GDM1 (cell line): Measurements from ENCODE around the gene DAPK1.
"Not testable (repeated sequence)": the region's sequence is repeated elsewhere in the genome, so short reads cannot be mapped to it uniquely, and the experiment has no call there.

Source experiments
- DNase-seq: peaks from one replicate; lab custom pipeline; 2025; lab: John Stamatoyannopoulos, UW

Gene DAPK1

GRCh38 chr9:87498046-87498810, 561 bp downstream of the DAPK1 start:
- no peak for DNase-seq

GRCh38 chr9:87498811-87499360, 1.2 kb downstream of the DAPK1 start:
- no peak for DNase-seq

- DNase-seq: no peak
Measured at GRCh38 chr9:87499424-87500017, 1.9 kb downstream of the DAPK1 start.

DNA sequence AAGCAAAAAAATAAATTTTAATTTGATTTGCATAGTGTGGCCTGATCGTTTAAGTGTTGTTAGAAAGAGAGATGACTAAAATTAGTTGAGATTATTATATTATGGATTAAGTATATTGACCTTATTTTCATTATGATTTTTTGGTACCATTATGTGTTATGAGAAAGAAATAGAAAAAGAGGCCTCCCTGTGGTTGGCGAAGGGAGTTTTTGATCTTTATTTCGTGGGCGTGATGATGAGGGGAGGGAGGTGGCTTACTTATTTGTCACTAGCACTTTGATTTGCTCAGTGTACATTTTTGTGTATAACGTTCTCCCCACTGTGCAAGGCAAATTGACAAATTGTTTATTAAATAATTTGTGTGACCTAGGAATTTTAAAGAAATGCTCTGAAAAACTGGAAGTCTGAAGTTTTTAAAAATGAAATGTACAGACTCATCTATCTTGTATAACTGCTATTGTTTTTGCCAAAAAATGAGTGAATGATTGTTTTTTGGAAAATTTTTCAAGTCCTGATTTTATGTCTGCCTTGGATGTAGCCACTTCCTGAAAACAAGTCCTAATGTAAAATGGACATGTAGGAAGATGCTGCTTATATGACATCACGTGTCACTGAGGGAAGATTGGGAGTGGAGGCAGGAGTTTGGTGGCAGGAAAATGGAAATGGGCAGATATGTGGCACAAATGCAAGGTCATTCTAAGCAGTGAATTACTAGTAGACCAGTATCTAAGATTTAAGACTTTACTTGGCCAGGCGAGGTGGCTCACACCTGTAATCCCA, 3.0 kb downstream of the DAPK1 start:
- DNase-seq: no peak

DNA sequence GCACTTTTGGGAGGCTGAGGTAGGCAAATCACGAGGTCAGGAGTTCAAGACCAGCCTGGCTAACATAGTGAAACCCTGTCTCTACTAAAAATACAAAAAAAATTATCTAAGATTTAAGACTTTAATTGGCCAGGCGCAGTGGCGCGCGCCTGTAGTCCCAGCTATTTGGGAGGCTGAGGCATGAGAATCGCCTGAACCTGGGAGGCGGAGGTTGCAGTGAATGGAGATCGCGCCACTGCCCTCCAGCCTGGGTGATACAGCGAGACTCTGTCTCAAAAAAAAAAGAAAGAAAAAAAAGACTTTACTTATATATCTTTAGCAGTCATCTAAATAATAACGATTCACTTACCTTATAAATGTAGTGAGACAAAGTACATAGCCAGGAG, 3.6 kb downstream of the DAPK1 start:
- DNase-seq: not testable (repeated sequence)

GRCh38 chr9:87501806-87502205, 4.1 kb downstream of the DAPK1 start:
- no peak for DNase-seq

GRCh38 chr9:87502391-87503221, 4.9 kb downstream of the DAPK1 start:
- no peak for DNase-seq

GRCh38 chr9:87503430-87503829, 5.8 kb downstream of the DAPK1 start:
- DNase-seq: no peak

DNA sequence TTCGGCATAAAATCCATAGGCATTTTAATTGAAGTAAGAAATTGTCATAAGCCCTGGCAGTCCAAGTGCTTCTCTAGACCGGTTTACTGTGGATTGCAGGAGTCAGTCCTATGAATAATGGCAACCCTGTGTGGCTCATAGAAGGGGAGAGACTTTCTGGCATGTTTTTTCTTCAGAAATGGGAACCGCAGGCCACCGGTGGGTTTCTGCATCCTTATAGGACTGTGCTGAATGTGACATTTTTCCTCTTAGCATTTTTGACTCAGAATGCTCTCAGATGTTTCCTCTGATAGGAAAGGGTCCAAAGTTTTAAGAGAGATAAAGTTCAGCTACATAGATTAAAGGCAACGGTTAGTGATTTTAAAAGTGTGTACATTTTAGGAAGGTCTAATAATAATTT, 6.3 kb downstream of the DAPK1 start:
- DNase-seq: peak; percentile 78

DNA sequence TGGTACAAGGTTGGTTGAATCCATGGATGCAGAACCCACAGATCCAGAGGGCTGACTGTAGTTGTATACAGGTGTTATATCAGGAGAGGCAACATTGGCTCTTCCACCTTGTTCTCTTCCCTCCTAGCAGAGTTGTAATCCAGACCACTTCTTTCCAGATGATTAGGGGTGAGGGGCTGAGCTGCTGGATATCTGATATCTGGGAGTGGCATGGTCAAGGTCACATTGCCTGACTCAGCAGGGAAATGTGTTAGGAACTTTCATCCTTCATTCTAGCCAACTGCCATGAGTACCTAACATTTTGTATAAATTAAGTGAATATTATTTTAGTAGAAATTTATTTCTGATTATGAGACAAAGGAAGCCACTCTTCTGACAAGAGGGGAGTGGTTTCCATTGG, 7.3 kb downstream of the DAPK1 start:
- DNase-seq: no peak

GRCh38 chr9:87505869-87506678, 8.4 kb downstream of the DAPK1 start:
- DNase-seq: no peak

GRCh38 chr9:87507576-87507975, 9.9 kb downstream of the DAPK1 start:
- no peak for DNase-seq

DNA sequence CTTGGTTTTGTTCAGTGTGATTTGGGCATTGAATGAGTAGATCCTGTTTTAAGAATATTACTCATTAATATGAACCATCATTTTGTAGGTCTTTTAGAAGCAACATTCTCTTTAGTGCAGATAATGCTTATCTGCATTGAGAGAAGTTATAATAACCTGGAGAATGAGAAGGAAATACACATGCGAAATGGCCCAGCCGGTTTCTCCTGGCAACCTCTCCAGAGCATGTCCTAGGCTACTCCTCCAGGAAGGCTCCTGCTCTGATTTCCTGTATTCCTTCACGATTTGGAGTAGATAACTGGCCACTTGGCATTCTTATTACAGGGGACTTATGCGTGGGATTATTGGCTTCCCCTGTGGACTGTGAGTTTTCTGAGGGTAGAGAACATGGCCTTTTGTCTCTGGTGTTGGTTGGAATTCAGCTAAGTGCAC, 12.6 kb downstream of the DAPK1 start:
- no peak for DNase-seq

DNA sequence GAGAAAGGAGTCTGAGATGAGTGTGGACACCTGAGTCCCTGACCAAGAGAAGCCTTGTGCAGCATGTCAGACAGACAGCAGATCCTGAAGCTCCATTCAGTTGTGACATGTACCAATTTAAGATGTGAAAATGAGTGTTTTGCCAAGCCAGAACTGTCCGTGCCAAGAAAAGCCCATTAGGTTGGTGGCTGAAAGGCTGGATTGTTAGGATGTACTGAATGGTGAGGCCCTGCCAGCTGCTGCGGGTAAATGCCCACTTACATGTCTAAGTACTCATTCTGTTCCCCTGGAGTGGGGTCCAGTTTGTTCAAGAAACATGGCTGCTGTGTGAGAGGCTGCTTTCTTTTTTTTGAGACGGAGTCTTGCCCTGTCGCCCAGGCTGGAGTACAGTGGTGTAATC, 14.6 kb downstream of the DAPK1 start:
- DNase-seq: no peak

DNA sequence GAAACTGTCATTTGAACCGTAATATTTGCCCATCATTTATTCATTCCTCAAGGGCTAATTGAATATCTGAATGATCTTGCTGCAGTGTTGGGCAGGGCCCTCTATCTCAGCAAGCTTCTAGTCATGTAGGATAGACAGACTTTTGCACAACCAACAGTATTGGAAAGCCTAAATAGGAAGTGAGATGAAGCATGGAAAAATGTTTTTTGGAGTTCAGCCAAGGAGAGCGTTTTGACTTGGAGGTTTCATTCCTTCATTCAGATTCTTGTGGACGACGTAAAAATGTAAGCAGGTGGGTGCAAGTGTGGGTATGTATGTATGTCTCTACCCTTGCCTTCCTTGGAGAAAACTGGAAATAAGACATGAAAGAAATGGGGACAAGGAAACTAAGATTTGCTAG, 15.5 kb downstream of the DAPK1 start:
- DNase-seq: no peak

GRCh38 chr9:87513880-87514535, 16.3 kb downstream of the DAPK1 start:
- DNase-seq: no peak

- DNase-seq: no peak
Measured at GRCh38 chr9:87515006-87515405, 17.3 kb downstream of the DAPK1 start.

DNA sequence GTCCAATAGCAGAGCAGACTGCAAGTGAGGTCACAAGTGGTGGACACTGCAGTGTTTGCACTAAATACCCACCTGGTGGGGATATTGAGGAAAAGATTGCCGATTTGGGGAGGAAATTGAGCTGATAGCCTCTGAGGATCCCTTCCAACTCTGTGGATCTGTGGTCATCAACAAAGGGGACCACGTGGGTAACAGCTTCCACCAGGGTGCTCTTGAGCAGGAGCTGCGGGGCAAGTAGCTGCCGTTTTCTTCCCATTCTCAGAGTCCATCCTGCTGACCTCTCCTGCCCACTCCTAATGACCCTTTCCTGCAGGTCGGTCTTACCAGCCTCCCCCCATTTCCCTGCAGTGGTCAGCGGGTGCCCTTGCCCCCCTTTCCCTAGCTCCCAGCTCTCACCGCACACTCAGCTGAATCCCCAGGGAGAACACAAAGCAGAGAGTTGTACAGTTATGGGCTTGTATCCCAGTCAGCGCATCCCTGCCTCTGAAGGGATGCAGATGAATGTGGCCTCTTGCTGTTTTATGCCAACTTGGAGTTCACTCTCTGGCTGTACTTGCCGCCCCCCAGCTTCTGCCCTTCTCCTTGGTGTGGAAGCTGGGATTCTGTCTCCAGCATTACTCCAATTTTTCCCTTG, 18.0 kb downstream of the DAPK1 start:
- DNase-seq: no peak

DNA sequence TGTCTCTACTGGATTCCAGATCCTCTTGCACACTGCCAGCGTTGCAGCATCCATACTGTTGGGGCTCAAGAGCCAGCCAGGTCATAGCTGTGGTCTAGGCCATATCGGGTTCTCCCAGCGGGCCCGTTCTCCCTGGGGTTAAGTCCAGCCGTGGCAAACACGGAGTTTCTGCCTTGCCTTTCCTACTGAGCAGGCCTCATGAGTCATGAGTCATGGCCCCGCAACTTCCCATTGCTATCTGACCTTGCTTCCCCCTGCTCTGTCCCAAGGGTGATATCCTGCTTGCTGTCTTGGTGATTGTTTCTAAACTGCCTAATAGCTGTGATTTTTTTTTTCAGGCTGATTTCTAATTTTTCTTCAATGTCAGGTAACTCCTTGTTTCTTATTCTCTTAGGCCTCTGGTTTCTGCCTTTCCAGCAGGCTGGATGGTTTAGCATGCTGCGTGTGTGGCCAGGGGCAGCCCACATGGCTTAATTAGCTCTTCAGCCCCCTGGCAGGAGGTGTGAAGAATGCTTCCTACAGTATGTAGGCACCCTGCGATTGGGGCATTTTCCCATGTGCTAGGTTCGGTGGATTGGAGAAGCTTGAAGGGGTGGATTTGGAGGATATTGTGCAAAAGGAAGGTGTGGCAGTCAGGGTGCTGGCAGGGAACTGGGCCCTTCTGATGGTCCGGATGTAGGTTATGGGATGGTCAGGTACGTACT, 18.7 kb downstream of the DAPK1 start:
- DNase-seq: peak; percentile 40
